Measurements from ENCODE around the gene CSNK1E. TPM values are rescaled to one million over a fixed set of nuclear protein-coding genes. Genes with fewer than 3 reads are reported as not detected.
A peak's percentile ranks its signal among the peaks of the same experiment; 100 is the strongest.

The CSNK1E gene
- total RNA-seq, 6 donors from 2014 or later = 94.1 to 345 (median 123) TPM

DNA sequence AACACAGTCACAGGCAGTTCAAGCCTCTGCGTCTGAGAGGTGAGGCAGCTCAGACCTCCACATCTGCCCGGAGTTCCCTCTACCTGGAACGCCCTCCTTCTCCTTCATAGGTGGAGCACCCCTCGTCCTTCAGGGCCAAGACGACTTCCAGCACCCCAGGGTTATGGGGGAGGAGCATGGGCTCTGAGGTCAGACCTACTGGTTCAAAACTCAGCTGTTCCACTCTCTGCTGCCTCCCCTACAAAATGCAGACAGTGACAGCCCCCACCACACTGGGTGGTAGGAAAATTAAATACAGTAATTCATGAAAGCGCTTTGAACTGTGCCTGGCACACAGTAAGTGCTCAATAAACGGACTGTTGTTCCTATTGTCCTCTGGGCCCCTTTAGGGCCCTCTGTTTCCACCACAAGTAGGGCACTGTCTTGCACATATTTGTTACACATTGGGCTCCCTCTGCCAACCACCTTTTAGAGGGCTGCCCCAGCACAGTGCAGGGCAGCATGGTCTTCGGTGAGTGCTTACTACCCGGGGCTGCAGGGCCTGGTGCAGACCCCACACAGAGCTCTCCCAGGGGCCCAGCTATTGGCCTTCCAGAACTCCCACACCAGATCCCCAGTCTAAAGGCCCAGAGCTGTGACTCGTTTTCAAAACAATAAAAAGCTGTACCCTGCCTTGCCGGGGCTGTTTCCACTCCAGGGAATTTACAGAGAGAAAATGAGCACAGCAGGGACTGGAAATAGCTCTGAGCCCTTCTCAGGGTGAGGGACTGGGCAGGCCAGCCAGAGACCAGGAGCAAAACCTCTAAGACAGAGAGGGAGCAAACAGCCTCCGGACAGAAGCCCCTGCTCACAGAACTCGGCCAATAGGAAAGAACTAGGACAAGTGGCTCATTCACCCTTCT, 46.9 kb downstream of the CSNK1E start:
- Histone ChIP-seq H3K9me3 (no peaks in the 10 kb centered on the region), H3K27ac (peak overlapping the region; percentile 30 to 96 (median 74)), H3K36me3 (peaks cover 0 to 6% (median 0%) of the 10 kb centered on the region in 4 donors), H3K4me1 (peaks cover 61 to 75% (median 64%) of the 10 kb centered on the region in 4 donors), H3K27me3 (no peaks in the 10 kb centered on the region), H3K4me3 (peak overlapping the region in 1 of 4 donors; percentile 98)
- ATAC-seq (ENCODE audit: low FRiP score in 2 of 2) (no peak), DNase-seq (no peak)
- WGBS, 2 donors = 54 to 68% methylated on average over 8 to 13 of the region's 13 CpGs
- TF ChIP-seq EP300 (IDR thresholded peaks at IDR 0.05) (no peak), POLR2AphosphoS5 (IDR thresholded peaks at IDR 0.05) (no peak), POLR2A (IDR thresholded peaks at IDR 0.05) (no peak), CTCF (IDR thresholded peaks at IDR 0.05) (no peak)

- Histone ChIP-seq H3K9me3 (no peaks in the 10 kb centered on the region), H3K4me3 (no peak overlapping the region), H3K27me3 (no peaks in the 10 kb centered on the region), H3K27ac (peak overlapping the region in 3 of 4 donors; percentile 15 to 96 (median 93)), H3K36me3 (peaks cover 0 to 6% (median 0%) of the 10 kb centered on the region in 4 donors), H3K4me1 (peaks cover 65 to 83% (median 69%) of the 10 kb centered on the region in 4 donors)
- WGBS, 2 donors = 97 to 99% methylated on average over 7 of the region's 7 CpGs
- DNase-seq = no peak
- TF ChIP-seq POLR2AphosphoS5 (IDR thresholded peaks at IDR 0.05) (no peak), EP300 (IDR thresholded peaks at IDR 0.05) (no peak), POLR2A (IDR thresholded peaks at IDR 0.05) (no peak), CTCF (IDR thresholded peaks at IDR 0.05) (no peak)
- ATAC-seq (ENCODE audit: low FRiP score in 2 of 2) = no peak
These were observed 47.8 kb downstream of the CSNK1E start for GRCh38 chr22:38269466-38269865.

DNA sequence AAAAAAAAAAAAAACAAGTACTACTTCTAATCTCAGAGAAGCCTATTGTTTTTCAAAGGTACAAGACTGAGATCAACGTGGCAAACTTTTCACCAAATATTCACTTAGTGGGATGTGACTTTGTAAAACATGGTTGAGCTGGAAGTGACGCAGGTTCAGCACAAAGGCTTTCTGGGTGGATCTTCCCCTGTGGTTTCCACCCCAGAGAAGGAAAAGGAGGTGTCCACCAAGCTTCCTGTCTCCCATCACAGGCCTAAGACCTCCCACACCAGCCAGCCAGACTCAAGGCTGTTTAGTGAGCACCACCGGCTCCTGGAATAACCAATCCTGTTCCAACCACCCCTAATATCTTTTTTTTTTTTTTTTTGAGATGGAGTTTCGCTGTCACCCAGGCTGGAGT, 50.1 kb downstream of the CSNK1E start:
- WGBS, 2 donors = 35 to 43% methylated on average over 4 of the region's 4 CpGs
- no peak for TF ChIP-seq CTCF (IDR thresholded peaks at IDR 0.05)
- TF ChIP-seq POLR2AphosphoS5 (IDR thresholded peaks at IDR 0.05) = peak; percentile 68 to 77
- TF ChIP-seq POLR2A (IDR thresholded peaks at IDR 0.05) = no peak
- TF ChIP-seq EP300 (IDR thresholded peaks at IDR 0.05) = peak in 3 of 4 donors; percentile 10 to 74 (median 62)
- DNase-seq = peak in 1 of 2 donors; percentile 60
- peaks cover 64 to 97% (median 68%) of the 10 kb centered on the region in 4 donors for H3K4me1 ChIP-seq
- H3K9me3 ChIP-seq = no peaks in the 10 kb centered on the region
- H3K27ac ChIP-seq = peak overlapping the region; percentile 74 to 96 (median 86)
- no peak overlapping the region for H3K4me3 ChIP-seq
- H3K27me3 ChIP-seq = no peaks in the 10 kb centered on the region
- H3K36me3 ChIP-seq = peaks cover 0 to 24% (median 0%) of the 10 kb centered on the region in 4 donors
- peak in 1 of 2 donors; percentile 69 for ATAC-seq (ENCODE audit: low FRiP score in 2 of 2)

GRCh38 chr22:38266120-38266519, 51.1 kb downstream of the CSNK1E start:
- Histone ChIP-seq H3K27ac (peak overlapping the region; percentile 74 to 96 (median 86)), H3K4me3 (no peak overlapping the region), H3K27me3 (no peaks in the 10 kb centered on the region), H3K4me1 (peaks cover 63 to 97% (median 71%) of the 10 kb centered on the region in 4 donors), H3K36me3 (peaks cover 0 to 24% (median 0%) of the 10 kb centered on the region in 4 donors), H3K9me3 (no peaks in the 10 kb centered on the region)
- TF ChIP-seq POLR2A (IDR thresholded peaks at IDR 0.05) = no peak
- no peak for TF ChIP-seq EP300 (IDR thresholded peaks at IDR 0.05)
- TF ChIP-seq POLR2AphosphoS5 (IDR thresholded peaks at IDR 0.05) = no peak
- no peak for TF ChIP-seq CTCF (IDR thresholded peaks at IDR 0.05)
- ATAC-seq (ENCODE audit: low FRiP score in 2 of 2) (no peak), DNase-seq (no peak)
- WGBS, 2 donors = 47 to 60% methylated on average over 5 to 8 of the region's 8 CpGs

All from upper lobe of left lung (tissue), 6 donors.